Measurements from ENCODE around the gene NUDT7. TPM values are rescaled to one million over a fixed set of nuclear protein-coding genes. Genes with fewer than 3 reads are reported as not detected.

Gene NUDT7
- total and polyA plus RNA-seq, 9 of the 15 experiments (the other 6 are each of a cell fraction or from before 2014, with no cell fraction given): 5.6 to 24.2 (median 10.5) TPM

DNA sequence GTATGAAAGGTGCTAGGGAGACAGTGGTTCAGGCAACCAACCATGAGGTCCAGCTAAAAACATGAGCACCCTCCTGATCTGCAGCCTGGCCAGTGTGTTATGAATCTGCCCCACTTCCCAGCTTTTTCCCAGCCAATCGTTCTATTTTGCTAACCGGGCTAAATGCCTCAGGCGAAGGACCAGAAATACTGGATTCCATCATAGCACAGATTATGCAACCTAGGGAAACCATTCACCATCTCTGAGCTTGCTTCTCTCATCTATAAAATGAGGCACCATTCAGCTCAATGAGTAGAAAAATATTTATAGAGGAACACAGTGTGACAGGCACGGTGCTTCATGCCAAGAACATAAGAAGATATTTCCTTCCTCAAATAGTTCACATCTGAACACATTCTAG, 45.2 kb upstream of the NUDT7 start (continued):
- no peak for TF ChIP-seq ATF6 (CRISPR knock-in tag; IDR thresholded peaks at IDR 0.05)
- TF ChIP-seq, protein P1, sequence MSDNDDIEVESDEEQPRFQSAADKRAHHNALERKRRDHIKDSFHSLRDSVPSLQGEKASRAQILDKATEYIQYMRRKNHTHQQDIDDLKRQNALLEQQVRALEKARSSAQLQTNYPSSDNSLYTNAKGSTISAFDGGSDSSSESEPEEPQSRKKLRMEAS (CRISPR knock-in tag; IDR thresholded peaks at IDR 0.05): no peak

DNA sequence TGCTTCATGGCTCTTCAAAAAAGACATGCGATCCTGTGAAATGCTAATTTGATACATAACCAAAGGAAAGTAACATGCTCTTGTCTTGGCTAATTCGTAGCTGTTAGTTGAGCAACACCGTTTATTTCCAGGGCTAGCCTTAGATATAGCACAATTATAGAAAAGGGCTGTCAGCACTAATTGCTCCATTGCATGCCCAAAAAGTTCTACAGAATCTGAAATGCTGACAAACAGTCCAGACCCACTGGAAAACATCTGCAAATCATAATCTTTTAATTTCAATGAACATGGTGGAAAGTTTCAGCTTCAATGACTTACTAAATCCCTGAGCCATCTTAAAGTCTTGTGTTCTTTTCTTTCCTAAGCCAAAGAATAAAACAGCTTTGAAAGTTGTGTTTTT, 42.9 kb upstream of the NUDT7 start:
- ChIA-PET POLR2A (no interaction called here), CTCF (ENCODE audit: low intra/inter-chr PET ratio) (interaction anchor here (1.3 kb wide), 1 partner anchor 292 kb away, joined by 3 read pairs; no protein-coding TSS in a partner anchor)
- BruUV-seq (replicated peaks): no TSS peak
- DNase-seq (ENCODE audit: extremely low read depth in 1 of 4, low spot score in 3 of 4) (no peak), FAIRE-seq (no peak), ATAC-seq (no peak)
- H4K20me1 ChIP-seq (replicated peaks; ENCODE audit: control insufficient read depth, insufficient read depth, low read length): no peaks in the 10 kb centered on the region
- H2AFZ ChIP-seq (ENCODE audit: low read depth, low read length): no peak overlapping the region
- H3K36me3 ChIP-seq (ENCODE audit: control insufficient read depth, insufficient read depth, low read length): no peaks in the 10 kb centered on the region
- H3K4me1 ChIP-seq (replicated peaks in 1 of 2; ENCODE audit: control insufficient read depth in 2 of 2, insufficient read depth in 2 of 2, low read length in 2 of 2): no peaks in the 10 kb centered on the region
- H3K27ac ChIP-seq (ENCODE audit: extremely low read depth, low read depth, low read length): no peak overlapping the region
- H3K4me2 ChIP-seq (ENCODE audit: insufficient read depth, low read length): no peak overlapping the region
- H3K9me3 ChIP-seq (replicated peaks; ENCODE audit: control insufficient read depth, insufficient read depth, low read depth, low read length): no peaks in the 10 kb centered on the region
- H3K9ac ChIP-seq (ENCODE audit: insufficient read depth in 1 of 2, low read depth in 2 of 2, low read length in 2 of 2): no peak overlapping the region
- in situ Hi-C loops (cut with MboI) (loop anchor here (5.0 kb wide), 1 partner anchor 293 kb away; no protein-coding TSS in a partner anchor), intact Hi-C loops (cut with micrococcal nuclease) (loop anchor here (5.0 to 10.0 kb wide), 3 partner anchors 415 to 555 kb away; partner anchors contain the start of gene WWOX)
- peaks cover 7 to 10% of the 10 kb centered on the region in 2 experiments; a peak in 2 of 5 replicates for H3K27me3 ChIP-seq (ENCODE audit: control insufficient read depth in 2 of 2, insufficient read depth in 2 of 2, low read length in 2 of 2)
- H3K79me2 ChIP-seq (ENCODE audit: control insufficient read depth, insufficient read depth, low read length): no peaks in the 10 kb centered on the region
- H3K9me1 ChIP-seq (ENCODE audit: control insufficient read depth, insufficient read depth, low read length): no peaks in the 10 kb centered on the region
- H3K4me3 ChIP-seq: no peak overlapping the region
- TF ChIP-seq XRCC4 (IDR thresholded peaks at IDR 0.05; ENCODE audit: extremely low read depth, insufficient read depth, insufficient read length) (no peak), XRCC3 (IDR thresholded peaks at IDR 0.05) (no peak)
- WGBS (ENCODE audit: insufficient coverage, low coverage, missing lambda C conversion rate): 0% methylated on average over 3 of the region's 3 CpGs

Measured in K562 (cell line).